B cell (primary cell): ENCODE measurements around the gene PLEKHN1. TPM values are rescaled to one million over a fixed set of nuclear protein-coding genes. Genes with fewer than 3 reads are reported as not detected.
A peak's percentile ranks its signal among the peaks of the same experiment; 100 is the strongest.

Experiments used
- ATAC-seq: fragments of 200-7000 bp; cut with Tn5 transposase; one replicate; pipeline ENCODE4 v1.10.0; 2021; ENCODE audit warnings: low read depth, mild to moderate bottlenecking, moderate number of reproducible peaks, moderate library complexity
- CTCF ChIA-PET: fragments of 350-600 bp; sonication (Branson Sonifier 250); formaldehyde crosslinking; loops from one replicate; lab custom pipeline; 2021; ENCODE audit warnings: antibody characterized with exemption, inconsistent platforms; lab: Charles Lee
- POLR2A ChIA-PET: fragments of 350-600 bp; sonication (Branson Sonifier 250); formaldehyde crosslinking; loops from one replicate; lab custom pipeline; 2021; ENCODE audit warnings: antibody characterized with exemption; lab: Charles Lee
- DNase-seq: peaks from one replicate; pipeline ENCODE4 v3.0.0; 2013
- H2AFZ ChIP-seq: 2 replicates; pipeline ENCODE4 v1.6.1; 2012; ENCODE audit warnings: mild to moderate bottlenecking, low read depth, low read length; ENCODE audit not compliant: insufficient read depth, poor library complexity, severe bottlenecking
- H3K27ac ChIP-seq, 2 donors: 1 replicate in 1 of 2; 2 replicates in 1 of 2; pipeline ENCODE4 v1.5.1; 2012 to 2013; ENCODE audit warnings: low read length in 2 of 2, mild to moderate bottlenecking in 2 of 2, moderate library complexity in 1 of 2
- H3K27me3 ChIP-seq, 4 experiments: fragments of 200-600 bp in 1 of 4; sonication (generic) in 1 of 4; replicated peaks in 1 of 4; 1 replicate in 2 of 4; 2 replicates in 2 of 4; pipeline versions ENCODE4 v1.6.1 to v1.7.0; 2013 to 2016; ENCODE audit warnings: low read length in 3 of 4, mild to moderate bottlenecking in 2 of 4, mixed read lengths in 1 of 4, moderate library complexity in 1 of 4; ENCODE audit not compliant: insufficient read depth in 4 of 4, control insufficient read depth in 3 of 4; ENCODE audit errors: control extremely low read depth in 1 of 4
- H3K36me3 ChIP-seq, 2 experiments: replicated peaks in 1 of 2; 1 replicate in 1 of 2; 2 replicates in 1 of 2; pipeline versions ENCODE4 v1.6.1 to v1.7.1; 2013; ENCODE audit warnings: low read length in 1 of 2; ENCODE audit not compliant: insufficient read depth in 2 of 2, control insufficient read depth in 1 of 2; ENCODE audit errors: control extremely low read depth in 1 of 2, extremely low read depth in 1 of 2
- H3K4me1 ChIP-seq, 2 donors: fragments of 200-600 bp in 1 of 2; sonication (generic) in 1 of 2; 1 replicate in 1 of 2; 2 replicates in 1 of 2; pipeline versions ENCODE4 v1.5.1 to v1.6.1; 2013 to 2017; ENCODE audit warnings: low read length in 2 of 2; ENCODE audit not compliant: control insufficient read depth in 2 of 2, insufficient read depth in 2 of 2
- H3K4me2 ChIP-seq: replicated peaks from 2 replicates; pipeline ENCODE3; 2012; ENCODE audit warnings: mild to moderate bottlenecking, low read depth, low read length; ENCODE audit not compliant: poor library complexity, severe bottlenecking
- H3K4me3 ChIP-seq, 5 experiments: fragments of 200-600 bp in 1 of 5; sonication (generic) in 1 of 5; 1 replicate in 3 of 5; 2 replicates in 2 of 5; pipeline versions ENCODE4 v1.5.1 to v1.7.0; 2011 to 2016; ENCODE audit warnings: low read length in 4 of 5, mild to moderate bottlenecking in 4 of 5, low read depth in 2 of 5, control low read depth in 1 of 5, moderate library complexity in 1 of 5; ENCODE audit not compliant: insufficient read depth in 1 of 5; ENCODE audit errors: control extremely low read depth in 1 of 5, extremely low read depth in 1 of 5
- H3K79me2 ChIP-seq: fragments of 200-600 bp; sonication (generic); one replicate; pipeline ENCODE4 v1.6.0; 2016; ENCODE audit warnings: low read length; ENCODE audit not compliant: control insufficient read depth, insufficient read depth
- H3K9ac ChIP-seq: fragments of 200-600 bp; sonication (generic); 2 replicates; pipeline ENCODE4 v1.6.1; 2017; ENCODE audit warnings: mild to moderate bottlenecking, low read length, moderate library complexity
- H3K9me3 ChIP-seq, 3 donors: one replicate each; pipeline versions ENCODE4 v1.6.1 to v1.7.1; 2013; ENCODE audit warnings: low read length in 2 of 3; ENCODE audit not compliant: control insufficient read depth in 2 of 3, insufficient read depth in 1 of 3; ENCODE audit errors: control extremely low read depth in 1 of 3
- H4K20me1 ChIP-seq: 2 replicates; pipeline ENCODE4 v1.6.0; 2012; ENCODE audit warnings: mild to moderate bottlenecking, low read length; ENCODE audit not compliant: insufficient read depth, control insufficient read depth, poor library complexity, severe bottlenecking
- H3K27ac Mint-ChIP-seq: one replicate; pipeline ENCODE4 v1.8.0; 2021; ENCODE audit warnings: mixed read lengths
- H3K27me3 Mint-ChIP-seq: one replicate; pipeline ENCODE4 v1.8.0; 2021; ENCODE audit warnings: mixed read lengths
- H3K4me1 Mint-ChIP-seq: one replicate; pipeline ENCODE4 v1.8.0; 2021; ENCODE audit warnings: mixed read lengths
- H3K4me3 Mint-ChIP-seq: one replicate; pipeline ENCODE4 v1.8.0; 2021; ENCODE audit warnings: mixed read lengths
- H3K9me3 Mint-ChIP-seq: one replicate; pipeline ENCODE4 v1.8.0; 2022; ENCODE audit warnings: mixed read lengths; ENCODE audit not compliant: insufficient read depth
- EZH2 ChIP-seq: IDR thresholded peaks from 2 replicates; pipeline ENCODE4 v1.6.1; 2012; ENCODE audit warnings: borderline replicate concordance, low read depth, mild to moderate bottlenecking, moderate library complexity, low read length; ENCODE audit not compliant: insufficient read depth, poor library complexity, severe bottlenecking
- WGBS: methylation state at CpG from one replicate; pipeline ENCODE4 v1.1.5; 2013; ENCODE audit warnings: missing lambda C conversion rate; ENCODE audit not compliant: insufficient coverage; 5-methylcytosine and 5-hydroxymethylcytosine counted together
- intact Hi-C: fragments of 100-400 bp; cut with micrococcal nuclease; formaldehyde crosslinking; loops from one replicate; pipeline ENCODE4 v1.10.0; 2022
- polyA plus RNA-seq: library from polyadenylated mRNA; depleted of rRNA; stranded (reverse); fragments of >200 nt; gene quantifications from 2 replicates; pipeline ENCODE4 v1.2.3, GENCODE V29; 2012
- total RNA-seq, 2 donors: library from RNA; stranded (reverse); fragments of 120-200 nt in 1 of 2; gene quantifications; 1 replicate in 1 of 2; 2 replicates in 1 of 2; pipeline versions ENCODE4 v1.2.3 to v1.2.4, GENCODE V29; 2013 to 2022
- TF ChIP-seq, protein P1 (sequence below): fragments of 200-600 bp; IDR thresholded peaks from one replicate; pipeline ENCODE4 v1.8.0; 2022; ENCODE audit warnings: antibody characterized with exemption, mild to moderate bottlenecking

Gene PLEKHN1
- total and polyA plus RNA-seq, 2 donors (not counting 1 experiment from before 2014, with no cell fraction given): 0.36 to 1.1 TPM

DNA sequence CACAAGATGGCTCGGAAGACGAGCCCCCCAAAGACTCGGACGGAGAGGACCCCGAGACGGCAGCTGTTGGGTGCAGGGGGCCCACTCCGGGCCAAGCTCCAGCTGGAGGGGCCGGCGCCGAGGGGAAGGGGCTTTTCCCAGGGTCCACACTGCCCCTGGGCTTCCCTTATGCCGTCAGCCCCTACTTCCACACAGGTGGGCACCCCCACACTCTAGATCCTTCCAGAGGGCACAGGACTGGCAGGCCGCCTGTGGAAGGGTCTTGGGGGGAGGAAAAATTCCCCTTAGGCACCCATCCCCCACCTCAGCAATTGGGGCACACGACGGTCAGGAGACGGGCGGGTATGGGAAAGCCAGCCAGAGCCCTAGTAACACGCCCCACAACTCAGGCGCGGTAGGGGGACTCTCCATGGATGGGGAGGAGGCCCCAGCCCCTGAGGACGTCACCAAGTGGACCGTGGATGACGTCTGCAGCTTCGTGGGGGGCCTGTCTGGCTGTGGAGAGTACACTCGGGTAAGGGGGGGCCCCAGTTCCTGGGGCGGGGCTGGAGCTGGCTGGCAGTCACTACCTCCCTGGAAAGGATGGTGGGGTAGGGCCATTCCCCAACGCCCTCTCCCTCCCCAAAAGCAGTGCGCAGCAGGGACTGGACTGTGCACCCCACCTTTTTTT, 23.3 kb upstream of the PLEKHN1 start:
- POLR2A ChIA-PET: interaction anchor here (0.6 to 0.7 kb wide), 2 partner anchors 12 to 59 kb away, joined by 3 to 4 read pairs; no protein-coding TSS in a partner anchor
- DNase-seq (peak; percentile 34), ATAC-seq (no peak)
- H3K27ac Mint-ChIP-seq: no peak overlapping the region
- no peaks in the 10 kb centered on the region for H3K9me3 Mint-ChIP-seq
- H3K27ac ChIP-seq: no peak overlapping the region
- H3K4me3 Mint-ChIP-seq: peak overlapping the region; percentile 37
- 23% methylated on average over 16 of the region's 27 CpGs for WGBS
- H2AFZ ChIP-seq: no peak overlapping the region
- intact Hi-C loops: no loop called here
- no peak overlapping the region for H3K4me3 ChIP-seq
- CTCF ChIA-PET: interaction anchor here (0.7 to 1.5 kb wide), 3 partner anchors 38 to 1150 kb away, joined by 3 to 6 read pairs (median 4); no protein-coding TSS in a partner anchor
- H3K27me3 Mint-ChIP-seq: peaks cover 18% of the 10 kb centered on the region
- TF ChIP-seq, protein P1, sequence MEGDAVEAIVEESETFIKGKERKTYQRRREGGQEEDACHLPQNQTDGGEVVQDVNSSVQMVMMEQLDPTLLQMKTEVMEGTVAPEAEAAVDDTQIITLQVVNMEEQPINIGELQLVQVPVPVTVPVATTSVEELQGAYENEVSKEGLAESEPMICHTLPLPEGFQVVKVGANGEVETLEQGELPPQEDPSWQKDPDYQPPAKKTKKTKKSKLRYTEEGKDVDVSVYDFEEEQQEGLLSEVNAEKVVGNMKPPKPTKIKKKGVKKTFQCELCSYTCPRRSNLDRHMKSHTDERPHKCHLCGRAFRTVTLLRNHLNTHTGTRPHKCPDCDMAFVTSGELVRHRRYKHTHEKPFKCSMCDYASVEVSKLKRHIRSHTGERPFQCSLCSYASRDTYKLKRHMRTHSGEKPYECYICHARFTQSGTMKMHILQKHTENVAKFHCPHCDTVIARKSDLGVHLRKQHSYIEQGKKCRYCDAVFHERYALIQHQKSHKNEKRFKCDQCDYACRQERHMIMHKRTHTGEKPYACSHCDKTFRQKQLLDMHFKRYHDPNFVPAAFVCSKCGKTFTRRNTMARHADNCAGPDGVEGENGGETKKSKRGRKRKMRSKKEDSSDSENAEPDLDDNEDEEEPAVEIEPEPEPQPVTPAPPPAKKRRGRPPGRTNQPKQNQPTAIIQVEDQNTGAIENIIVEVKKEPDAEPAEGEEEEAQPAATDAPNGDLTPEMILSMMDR: no peak
- TF ChIP-seq EZH2: no peak
- peaks cover 0 to 28% of the 10 kb centered on the region in 2 experiments for H3K36me3 ChIP-seq
- no peaks in the 10 kb centered on the region for H3K79me2 ChIP-seq
- peak overlapping the region; percentile 62 for H3K9ac ChIP-seq
- H3K4me1 ChIP-seq: peaks cover 30 to 31% of the 10 kb centered on the region in 2 donors
- peaks cover 0 to 5% (median 0%) of the 10 kb centered on the region in 3 donors for H3K9me3 ChIP-seq
- peak overlapping the region; percentile 90 for H3K4me2 ChIP-seq
- peaks cover 14% of the 10 kb centered on the region for H3K4me1 Mint-ChIP-seq
- peaks cover 17% of the 10 kb centered on the region for H4K20me1 ChIP-seq
- H3K27me3 ChIP-seq: peaks cover 0 to 44% (median 20%) of the 10 kb centered on the region in 4 experiments
